ENCODE measurements around the gene SCN3A.

The SCN3A gene

DNA sequence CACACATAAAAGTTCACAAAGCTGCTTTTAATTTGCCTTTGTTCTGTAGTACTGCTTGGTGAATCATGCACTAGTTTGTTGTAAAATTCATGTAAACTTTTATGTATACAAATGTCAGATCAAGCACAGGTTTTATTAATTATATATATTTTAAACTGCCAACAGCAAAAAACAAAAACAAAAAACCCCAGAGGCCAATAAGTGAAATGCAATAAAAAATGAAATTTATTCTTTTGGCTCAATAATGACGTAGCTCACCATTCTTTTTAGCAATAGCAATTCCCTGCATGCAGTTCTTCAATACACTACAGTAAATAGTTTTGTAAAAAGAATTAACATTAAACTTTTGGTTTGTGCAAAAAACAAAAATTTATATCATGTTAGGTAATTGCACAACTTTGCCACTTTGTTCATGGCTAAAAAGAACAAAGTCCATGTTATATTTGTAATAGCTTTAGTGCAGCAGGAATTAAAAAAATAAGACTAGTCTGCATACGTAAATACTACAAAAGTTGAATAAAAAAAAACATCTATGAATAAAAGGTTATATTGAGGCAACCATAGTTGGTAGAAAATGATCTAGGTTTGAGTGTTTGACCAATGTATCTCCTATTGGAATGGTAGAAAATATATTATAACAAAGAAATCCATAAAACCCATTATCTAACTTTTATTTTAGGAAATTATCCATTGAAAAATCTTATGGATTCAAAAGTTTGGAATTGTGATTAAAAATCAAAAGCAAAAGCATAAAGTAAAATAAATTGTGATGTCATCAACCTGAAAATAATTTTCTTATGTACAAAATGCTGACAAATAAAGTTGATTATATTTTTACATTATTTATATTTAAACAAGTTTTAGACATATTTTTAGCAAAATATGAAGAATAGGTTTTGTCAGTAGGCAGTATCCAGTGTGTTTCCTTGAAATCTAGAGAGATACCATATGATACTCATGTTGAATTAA is 115.6 kb downstream of the SCN3A start:
- TF ChIP-seq, protein P1, sequence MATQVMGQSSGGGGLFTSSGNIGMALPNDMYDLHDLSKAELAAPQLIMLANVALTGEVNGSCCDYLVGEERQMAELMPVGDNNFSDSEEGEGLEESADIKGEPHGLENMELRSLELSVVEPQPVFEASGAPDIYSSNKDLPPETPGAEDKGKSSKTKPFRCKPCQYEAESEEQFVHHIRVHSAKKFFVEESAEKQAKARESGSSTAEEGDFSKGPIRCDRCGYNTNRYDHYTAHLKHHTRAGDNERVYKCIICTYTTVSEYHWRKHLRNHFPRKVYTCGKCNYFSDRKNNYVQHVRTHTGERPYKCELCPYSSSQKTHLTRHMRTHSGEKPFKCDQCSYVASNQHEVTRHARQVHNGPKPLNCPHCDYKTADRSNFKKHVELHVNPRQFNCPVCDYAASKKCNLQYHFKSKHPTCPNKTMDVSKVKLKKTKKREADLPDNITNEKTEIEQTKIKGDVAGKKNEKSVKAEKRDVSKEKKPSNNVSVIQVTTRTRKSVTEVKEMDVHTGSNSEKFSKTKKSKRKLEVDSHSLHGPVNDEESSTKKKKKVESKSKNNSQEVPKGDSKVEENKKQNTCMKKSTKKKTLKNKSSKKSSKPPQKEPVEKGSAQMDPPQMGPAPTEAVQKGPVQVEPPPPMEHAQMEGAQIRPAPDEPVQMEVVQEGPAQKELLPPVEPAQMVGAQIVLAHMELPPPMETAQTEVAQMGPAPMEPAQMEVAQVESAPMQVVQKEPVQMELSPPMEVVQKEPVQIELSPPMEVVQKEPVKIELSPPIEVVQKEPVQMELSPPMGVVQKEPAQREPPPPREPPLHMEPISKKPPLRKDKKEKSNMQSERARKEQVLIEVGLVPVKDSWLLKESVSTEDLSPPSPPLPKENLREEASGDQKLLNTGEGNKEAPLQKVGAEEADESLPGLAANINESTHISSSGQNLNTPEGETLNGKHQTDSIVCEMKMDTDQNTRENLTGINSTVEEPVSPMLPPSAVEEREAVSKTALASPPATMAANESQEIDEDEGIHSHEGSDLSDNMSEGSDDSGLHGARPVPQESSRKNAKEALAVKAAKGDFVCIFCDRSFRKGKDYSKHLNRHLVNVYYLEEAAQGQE (IDR thresholded peaks at IDR 0.05; ENCODE audit: insufficient read depth in 1 of 2, low read depth in 2 of 2, low read length in 2 of 2) = no peak
- no peak for TF ChIP-seq POLR2AphosphoS5 (IDR thresholded peaks at IDR 0.05; ENCODE audit: low read depth, low read length)
- TF ChIP-seq TAF1 (IDR thresholded peaks at IDR 0.05; ENCODE audit: borderline replicate concordance, insufficient read depth, low read length) = no peak
- TF ChIP-seq SIN3A (IDR thresholded peaks at IDR 0.05; ENCODE audit: borderline replicate concordance, insufficient read depth, low read length) = no peak
- no peak for TF ChIP-seq FOXP2 (optimal IDR thresholded peaks at IDR 0.05; ENCODE audit: borderline replicate concordance, extremely low read depth, extremely low read length, insufficient read depth)

DNA sequence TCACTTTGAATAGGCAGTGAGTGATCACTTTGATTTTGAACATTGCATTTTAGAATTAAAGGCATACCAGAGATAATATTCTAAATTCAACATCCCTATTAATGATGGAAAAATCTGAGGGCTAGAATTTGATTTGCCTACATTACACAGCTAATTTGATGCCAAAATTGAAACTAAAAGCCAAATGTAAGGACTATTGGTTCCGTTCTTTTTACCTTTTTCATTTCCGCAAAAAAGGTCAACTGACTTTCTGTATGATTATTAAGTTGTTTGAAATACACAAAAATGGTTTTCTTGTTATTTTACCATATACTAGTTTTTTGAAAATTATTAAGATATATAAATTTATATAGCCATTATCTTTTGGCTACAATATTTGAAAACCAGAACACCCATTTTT is 117.5 kb downstream of the SCN3A start:
- no peak for TF ChIP-seq SIN3A (IDR thresholded peaks at IDR 0.05; ENCODE audit: borderline replicate concordance, insufficient read depth, low read length)
- TF ChIP-seq TAF1 (IDR thresholded peaks at IDR 0.05; ENCODE audit: borderline replicate concordance, insufficient read depth, low read length) = no peak
- no peak for TF ChIP-seq FOXP2 (optimal IDR thresholded peaks at IDR 0.05; ENCODE audit: borderline replicate concordance, extremely low read depth, extremely low read length, insufficient read depth)
- TF ChIP-seq, protein P1 (IDR thresholded peaks at IDR 0.05; ENCODE audit: insufficient read depth in 1 of 2, low read depth in 2 of 2, low read length in 2 of 2) = no peak
- no peak for TF ChIP-seq POLR2AphosphoS5 (IDR thresholded peaks at IDR 0.05; ENCODE audit: low read depth, low read length)

DNA sequence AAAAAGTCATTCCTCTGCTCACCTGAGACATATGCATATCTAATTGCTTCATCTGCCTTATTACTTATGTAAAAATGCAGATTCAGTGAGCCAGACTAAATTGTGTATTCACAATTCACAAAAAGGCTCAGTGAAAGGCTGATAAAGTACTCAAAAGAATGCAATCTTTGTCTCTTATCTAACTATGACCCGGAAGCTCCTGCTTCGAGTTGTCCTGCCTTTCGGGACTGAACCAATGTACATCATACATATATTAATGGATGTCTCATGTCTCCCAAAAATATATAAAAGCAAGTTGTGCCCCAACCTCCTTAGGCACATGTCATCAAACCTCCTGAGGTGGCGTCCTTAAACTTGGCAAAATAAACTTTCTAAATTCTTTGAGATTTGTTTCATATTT is 120.5 kb downstream of the SCN3A start:
- TF ChIP-seq FOXP2 (optimal IDR thresholded peaks at IDR 0.05; ENCODE audit: borderline replicate concordance, extremely low read depth, extremely low read length, insufficient read depth) (no peak), SIN3A (IDR thresholded peaks at IDR 0.05; ENCODE audit: borderline replicate concordance, insufficient read depth, low read length) (no peak), TAF1 (IDR thresholded peaks at IDR 0.05; ENCODE audit: borderline replicate concordance, insufficient read depth, low read length) (no peak), POLR2AphosphoS5 (IDR thresholded peaks at IDR 0.05; ENCODE audit: low read depth, low read length) (no peak)
- TF ChIP-seq, protein P1 (IDR thresholded peaks at IDR 0.05; ENCODE audit: insufficient read depth in 1 of 2, low read depth in 2 of 2, low read length in 2 of 2) = no peak

DNA sequence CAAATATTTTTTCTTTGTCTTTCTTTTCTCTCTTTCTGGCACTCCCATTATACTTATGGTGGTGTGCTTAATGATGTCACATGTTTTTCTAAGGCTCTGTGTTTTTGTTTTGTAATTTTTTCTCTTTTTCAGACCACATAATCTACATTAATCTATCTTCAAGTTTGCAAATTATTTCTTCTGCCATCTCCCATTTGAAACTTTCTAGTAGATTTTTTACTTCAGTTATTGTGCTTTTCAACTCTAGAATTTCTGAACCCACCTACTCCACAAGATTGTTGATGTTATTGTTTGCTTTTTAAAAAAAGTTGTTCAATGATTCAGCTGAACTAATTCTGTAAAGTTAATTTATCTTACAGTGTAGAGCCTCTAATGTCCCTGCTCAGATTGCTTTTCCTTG is 121.4 kb downstream of the SCN3A start:
- TF ChIP-seq, protein P1 (IDR thresholded peaks at IDR 0.05; ENCODE audit: insufficient read depth in 1 of 2, low read depth in 2 of 2, low read length in 2 of 2) = no peak
- TF ChIP-seq POLR2AphosphoS5 (IDR thresholded peaks at IDR 0.05; ENCODE audit: low read depth, low read length) (no peak), SIN3A (IDR thresholded peaks at IDR 0.05; ENCODE audit: borderline replicate concordance, insufficient read depth, low read length) (no peak), FOXP2 (optimal IDR thresholded peaks at IDR 0.05; ENCODE audit: borderline replicate concordance, extremely low read depth, extremely low read length, insufficient read depth) (no peak), TAF1 (IDR thresholded peaks at IDR 0.05; ENCODE audit: borderline replicate concordance, insufficient read depth, low read length) (no peak)

All from PFSK-1 (cell line).